ENCODE results near the gene RGL2. TPM values are rescaled to one million over a fixed set of nuclear protein-coding genes. Genes with fewer than 3 reads are reported as not detected.

RGL2 gene
- polyA plus RNA-seq, 1 of the 3 experiments (the other 2 are of a cell fraction): 59.4 TPM

- no peaks in the 10 kb centered on the region for H3K4me1 ChIP-seq (ENCODE audit: control insufficient read depth in 1 of 2, insufficient read depth in 2 of 2, low read depth in 1 of 2, low read length in 1 of 2)
These were observed 34.9 kb upstream of the RGL2 start for GRCh38 chr6:33333666-33334065.

DNA sequence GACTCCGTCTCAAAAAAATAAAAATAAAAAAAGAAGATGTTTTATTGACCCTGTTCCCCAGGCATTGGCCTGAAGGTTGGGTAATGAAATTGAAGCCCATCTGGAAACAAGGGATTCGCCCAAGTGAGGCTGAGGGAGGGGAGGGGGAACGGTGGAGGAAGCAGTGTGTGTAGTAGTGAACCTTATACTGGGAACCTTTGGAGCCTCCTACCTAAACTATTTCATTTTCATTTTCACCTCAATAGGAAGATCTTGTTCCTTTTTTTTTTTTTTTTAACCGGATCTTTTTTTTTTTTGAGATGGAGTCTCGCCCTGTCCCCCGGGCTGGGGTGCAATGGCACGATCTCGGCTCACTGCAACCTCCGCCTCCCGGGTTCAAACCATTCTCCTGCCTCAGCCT lies 32.0 kb upstream of the RGL2 start:
- H3K4me2 ChIP-seq: no peak overlapping the region
- H3K4me1 ChIP-seq (ENCODE audit: control insufficient read depth in 1 of 2, insufficient read depth in 2 of 2, low read depth in 1 of 2, low read length in 1 of 2): no peaks in the 10 kb centered on the region
- ChIA-PET CTCF (no interaction called here), POLR2A (no interaction called here)
- TF ChIP-seq FOSL2 (IDR thresholded peaks at IDR 0.05; ENCODE audit: borderline replicate concordance, low read depth) (no peak), TCF12 (IDR thresholded peaks at IDR 0.05) (no peak), TEAD4 (IDR thresholded peaks at IDR 0.05; ENCODE audit: borderline replicate concordance, insufficient read depth) (no peak), IRF3 (IDR thresholded peaks at IDR 0.05; ENCODE audit: low read depth, low read length) (no peak), POLR2AphosphoS5 (IDR thresholded peaks at IDR 0.05; ENCODE audit: low read depth, low read length) (no peak), GABPA (IDR thresholded peaks at IDR 0.05; ENCODE audit: low read depth) (no peak), RCOR1 (IDR thresholded peaks at IDR 0.05; ENCODE audit: low read length) (no peak), NRF1 (IDR thresholded peaks at IDR 0.05; ENCODE audit: low read depth, low read length) (no peak), RFX5 (IDR thresholded peaks at IDR 0.05; ENCODE audit: low read length) (no peak), EP300 (IDR thresholded peaks at IDR 0.05; ENCODE audit: borderline replicate concordance in 1 of 2, low read depth in 1 of 2, low read length in 1 of 2) (no peak), SMC3 (IDR thresholded peaks at IDR 0.05; ENCODE audit: low read depth, low read length) (no peak), EZH2phosphoT487 (IDR thresholded peaks at IDR 0.05; ENCODE audit: borderline replicate concordance, low read depth) (no peak), ZBTB33 (IDR thresholded peaks at IDR 0.05; ENCODE audit: borderline replicate concordance, low read depth) (no peak), MAX (IDR thresholded peaks at IDR 0.05; ENCODE audit: low read depth) (no peak), RXRA (IDR thresholded peaks at IDR 0.05; ENCODE audit: borderline replicate concordance, low read depth) (no peak), ELF1 (IDR thresholded peaks at IDR 0.05) (no peak), MXI1 (IDR thresholded peaks at IDR 0.05; ENCODE audit: low read depth, low read length) (no peak), MEF2A (IDR thresholded peaks at IDR 0.05; ENCODE audit: borderline replicate concordance, low read depth) (no peak)
- TF ChIP-seq, protein P1, sequence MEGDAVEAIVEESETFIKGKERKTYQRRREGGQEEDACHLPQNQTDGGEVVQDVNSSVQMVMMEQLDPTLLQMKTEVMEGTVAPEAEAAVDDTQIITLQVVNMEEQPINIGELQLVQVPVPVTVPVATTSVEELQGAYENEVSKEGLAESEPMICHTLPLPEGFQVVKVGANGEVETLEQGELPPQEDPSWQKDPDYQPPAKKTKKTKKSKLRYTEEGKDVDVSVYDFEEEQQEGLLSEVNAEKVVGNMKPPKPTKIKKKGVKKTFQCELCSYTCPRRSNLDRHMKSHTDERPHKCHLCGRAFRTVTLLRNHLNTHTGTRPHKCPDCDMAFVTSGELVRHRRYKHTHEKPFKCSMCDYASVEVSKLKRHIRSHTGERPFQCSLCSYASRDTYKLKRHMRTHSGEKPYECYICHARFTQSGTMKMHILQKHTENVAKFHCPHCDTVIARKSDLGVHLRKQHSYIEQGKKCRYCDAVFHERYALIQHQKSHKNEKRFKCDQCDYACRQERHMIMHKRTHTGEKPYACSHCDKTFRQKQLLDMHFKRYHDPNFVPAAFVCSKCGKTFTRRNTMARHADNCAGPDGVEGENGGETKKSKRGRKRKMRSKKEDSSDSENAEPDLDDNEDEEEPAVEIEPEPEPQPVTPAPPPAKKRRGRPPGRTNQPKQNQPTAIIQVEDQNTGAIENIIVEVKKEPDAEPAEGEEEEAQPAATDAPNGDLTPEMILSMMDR (IDR thresholded peaks at IDR 0.05): no peak
- 82% methylated on average over 10 of the region's 10 CpGs for WGBS (ENCODE audit: low lambda C conversion rate)
- H3K4me3 ChIP-seq (ENCODE audit: low read depth in 2 of 2, low read length in 1 of 2): no peak overlapping the region
- H4K20me1 ChIP-seq (ENCODE audit: insufficient read depth): no peaks in the 10 kb centered on the region
- H3K79me2 ChIP-seq (ENCODE audit: insufficient read depth): no peaks in the 10 kb centered on the region
- no peaks in the 10 kb centered on the region for H3K9me3 ChIP-seq
- H3K9ac ChIP-seq: no peak overlapping the region
- H3K27ac ChIP-seq (ENCODE audit: low read depth in 2 of 2, low read length in 1 of 2): no peak overlapping the region
- no peaks in the 10 kb centered on the region for H3K36me3 ChIP-seq (replicated peaks in 1 of 2; ENCODE audit: control insufficient read depth in 1 of 2, insufficient read depth in 2 of 2, low read length in 1 of 2)
- no peak for DNase-seq
- no peaks in the 10 kb centered on the region for H3K9me2 ChIP-seq
- H3K27me3 ChIP-seq (ENCODE audit: insufficient read depth): no peaks in the 10 kb centered on the region
- H3F3A ChIP-seq (replicated peaks; ENCODE audit: insufficient read depth): peaks cover 3% of the 10 kb centered on the region
- H2AFZ ChIP-seq (ENCODE audit: low read depth): no peak overlapping the region

More at GRCh38 chr6:33333666-33334065, 34.9 kb upstream of the RGL2 start:
- no peak for TF ChIP-seq POLR2AphosphoS5 (IDR thresholded peaks at IDR 0.05; ENCODE audit: low read depth, low read length)
- Histone ChIP-seq H3F3A (replicated peaks; ENCODE audit: insufficient read depth) (no peaks in the 10 kb centered on the region), H3K79me2 (ENCODE audit: insufficient read depth) (no peaks in the 10 kb centered on the region), H4K20me1 (ENCODE audit: insufficient read depth) (no peaks in the 10 kb centered on the region), H2AFZ (ENCODE audit: low read depth) (no peak overlapping the region), H3K9ac (no peak overlapping the region), H3K27ac (ENCODE audit: low read depth in 2 of 2, low read length in 1 of 2) (no peak overlapping the region), H3K36me3 (replicated peaks in 1 of 2; ENCODE audit: control insufficient read depth in 1 of 2, insufficient read depth in 2 of 2, low read length in 1 of 2) (no peaks in the 10 kb centered on the region), H3K4me3 (ENCODE audit: low read depth in 2 of 2, low read length in 1 of 2) (no peak overlapping the region), H3K4me2 (no peak overlapping the region), H3K27me3 (ENCODE audit: insufficient read depth) (no peaks in the 10 kb centered on the region), H3K9me2 (no peaks in the 10 kb centered on the region), H3K9me3 (no peaks in the 10 kb centered on the region)
- ChIA-PET POLR2A (interaction anchor here (0.6 kb wide), 1 partner anchor 1784 kb away, joined by 4 read pairs; no protein-coding TSS in a partner anchor), CTCF (interaction anchor here (5.9 kb wide), 1 partner anchor 11 kb away, joined by 30 read pairs; no protein-coding TSS in a partner anchor)
- 92% methylated on average over 4 of the region's 4 CpGs for WGBS (ENCODE audit: low lambda C conversion rate)
- no peak for DNase-seq
